ENCODE results near the gene GRK4.
A peak's percentile ranks its signal among the peaks of the same experiment; 100 is the strongest.

DNA sequence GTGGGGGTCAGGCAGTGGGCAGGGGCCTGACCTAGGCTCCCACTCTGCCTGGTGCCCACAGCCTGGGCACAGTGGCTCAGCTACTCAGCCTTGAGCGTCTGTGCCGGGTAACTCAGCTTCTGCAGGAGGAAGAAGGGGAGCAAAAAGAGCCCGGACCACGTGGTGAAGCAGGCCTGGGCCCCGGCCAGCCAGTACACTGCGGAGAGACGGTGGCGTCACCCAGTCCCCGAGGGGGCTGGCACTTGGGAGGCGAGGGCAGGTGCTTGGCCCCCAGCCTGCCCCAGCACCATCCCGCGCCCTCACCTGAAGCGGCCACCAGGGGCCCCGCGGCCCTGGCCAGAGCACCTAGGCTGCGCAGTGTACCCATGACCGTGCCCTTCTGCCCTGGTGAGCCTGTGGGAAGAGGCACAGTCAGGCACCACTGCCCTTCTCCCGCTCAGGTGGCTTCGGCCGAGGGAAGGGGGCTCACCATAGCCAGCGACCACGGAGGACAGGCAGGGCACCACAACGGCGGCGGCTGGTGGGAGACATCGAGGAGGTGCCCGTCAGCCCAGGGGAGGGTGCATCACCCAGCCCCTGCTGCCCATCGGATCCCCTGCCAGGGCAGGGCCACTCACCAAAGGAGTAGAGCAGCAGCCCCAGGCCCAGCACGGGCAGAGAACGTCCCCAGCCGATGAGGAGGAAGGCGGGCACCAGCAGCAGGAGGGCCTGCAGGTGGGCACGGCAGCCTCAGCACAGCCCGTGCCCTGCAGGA is 32.4 kb upstream of the GRK4 start:
- TF ChIP-seq EZH2 (IDR thresholded peaks at IDR 0.05; ENCODE audit: borderline replicate concordance, low read depth, low read length, severe bottlenecking), result no peak
- TF ChIP-seq, protein P1, sequence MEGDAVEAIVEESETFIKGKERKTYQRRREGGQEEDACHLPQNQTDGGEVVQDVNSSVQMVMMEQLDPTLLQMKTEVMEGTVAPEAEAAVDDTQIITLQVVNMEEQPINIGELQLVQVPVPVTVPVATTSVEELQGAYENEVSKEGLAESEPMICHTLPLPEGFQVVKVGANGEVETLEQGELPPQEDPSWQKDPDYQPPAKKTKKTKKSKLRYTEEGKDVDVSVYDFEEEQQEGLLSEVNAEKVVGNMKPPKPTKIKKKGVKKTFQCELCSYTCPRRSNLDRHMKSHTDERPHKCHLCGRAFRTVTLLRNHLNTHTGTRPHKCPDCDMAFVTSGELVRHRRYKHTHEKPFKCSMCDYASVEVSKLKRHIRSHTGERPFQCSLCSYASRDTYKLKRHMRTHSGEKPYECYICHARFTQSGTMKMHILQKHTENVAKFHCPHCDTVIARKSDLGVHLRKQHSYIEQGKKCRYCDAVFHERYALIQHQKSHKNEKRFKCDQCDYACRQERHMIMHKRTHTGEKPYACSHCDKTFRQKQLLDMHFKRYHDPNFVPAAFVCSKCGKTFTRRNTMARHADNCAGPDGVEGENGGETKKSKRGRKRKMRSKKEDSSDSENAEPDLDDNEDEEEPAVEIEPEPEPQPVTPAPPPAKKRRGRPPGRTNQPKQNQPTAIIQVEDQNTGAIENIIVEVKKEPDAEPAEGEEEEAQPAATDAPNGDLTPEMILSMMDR (IDR thresholded peaks at IDR 0.05; ENCODE audit: borderline replicate concordance, extremely low read depth, low read length, poor library complexity, severe bottlenecking), result peak; percentile 21

All from DND-41 (cell line).